Panc1 (cell line): ENCODE results near the gene PRPF38B. TPM values are rescaled to one million over a fixed set of nuclear protein-coding genes. Genes with fewer than 3 reads are reported as not detected.

Experiments used
- ATAC-seq: fragments of 200-7000 bp; cut with Tn5 transposase; 2 replicates; pipeline ENCODE4 v1.9.1; 2020; ENCODE audit warnings: mild to moderate bottlenecking, moderate library complexity
- BruUV-seq: library from RNA; stranded (reverse); fragments of 400-500 nt; replicated peaks from 2 replicates; lab custom pipeline; 2021; lab: Mats Ljungman, UMichigan
- CTCF ChIA-PET: fragments of 300-600 bp; sonication (Branson Sonifier 250); formaldehyde crosslinking; loops from one replicate; lab custom pipeline; 2022; ENCODE audit warnings: antibody characterized with exemption; lab: Charles Lee
- POLR2A ChIA-PET: fragments of 300-600 bp; sonication (Branson Sonifier 250); formaldehyde crosslinking; loops from one replicate; lab custom pipeline; 2022; ENCODE audit warnings: antibody characterized with exemption; lab: Charles Lee
- DNase-seq: peaks from one replicate; pipeline ENCODE4 v3.0.0-alpha.2; 2010; ENCODE audit warnings: low read depth, low spot score
- H3K27ac ChIP-seq: 2 replicates; pipeline ENCODE4 v1.5.1; 2011; ENCODE audit warnings: mild to moderate bottlenecking, low read length, inconsistent platforms
- H3K27me3 ChIP-seq: fragments of 200-500 bp; sonication (Bioruptor generic); 2 replicates; pipeline ENCODE4 v1.6.0; 2014; ENCODE audit warnings: low read length, inconsistent platforms; ENCODE audit not compliant: control insufficient read depth, insufficient read depth
- H3K36me3 ChIP-seq: fragments of 200-500 bp; sonication (Bioruptor generic); 2 replicates; pipeline ENCODE4 v1.5.1; 2014; ENCODE audit warnings: inconsistent platforms, mild to moderate bottlenecking, low read length, moderate library complexity; ENCODE audit not compliant: control insufficient read depth, insufficient read depth
- H3K4me1 ChIP-seq: 2 replicates; pipeline ENCODE4 v1.5.1; 2011; ENCODE audit warnings: inconsistent platforms, mild to moderate bottlenecking, low read length, moderate library complexity; ENCODE audit not compliant: control insufficient read depth, insufficient read depth
- H3K4me3 ChIP-seq, 2 experiments: 2 replicates each; pipeline ENCODE4 v1.5.1; 2011 to 2012; ENCODE audit warnings: low read depth in 2 of 2, low read length in 2 of 2, mild to moderate bottlenecking in 2 of 2, inconsistent platforms in 1 of 2, moderate library complexity in 1 of 2
- H3K9me3 ChIP-seq: fragments of 200-500 bp; sonication (Bioruptor generic); 2 replicates; pipeline ENCODE4 v1.5.1; 2014; ENCODE audit warnings: low read depth, mild to moderate bottlenecking, inconsistent platforms, low read length, moderate library complexity; ENCODE audit not compliant: control insufficient read depth, insufficient read depth
- CTCF ChIP-seq: fragments of 450-650 bp; IDR thresholded peaks from 2 replicates; pipeline ENCODE4 v1.5.1; 2017; ENCODE audit warnings: mild to moderate bottlenecking
- POLR2AphosphoS5 ChIP-seq: IDR thresholded peaks from 2 replicates; pipeline ENCODE4 v1.6.1; 2012; ENCODE audit warnings: mild to moderate bottlenecking, low read depth, low read length, moderate library complexity
- REST ChIP-seq, 2 experiments: IDR thresholded peaks; 2 replicates each; pipeline ENCODE4 v1.6.1; 2011 to 2012; ENCODE audit warnings: low read depth in 2 of 2, control low read depth in 1 of 2, low read length in 1 of 2, mild to moderate bottlenecking in 1 of 2, moderate library complexity in 1 of 2; ENCODE audit not compliant: insufficient read depth in 1 of 2
- SIN3A ChIP-seq: IDR thresholded peaks from 2 replicates; pipeline ENCODE4 v1.6.1; 2012; ENCODE audit warnings: low read depth, mild to moderate bottlenecking, low read length, moderate library complexity, borderline replicate concordance; ENCODE audit not compliant: insufficient read depth
- TCF7L2 ChIP-seq: IDR thresholded peaks from 2 replicates; pipeline ENCODE4 v1.6.1; 2011; ENCODE audit warnings: mild to moderate bottlenecking, low read depth, low read length, inconsistent platforms
- in situ Hi-C: cut with HindIII; loops from 2 replicates; pipeline ENCODE4 v1.10.0; 2016; ENCODE audit warnings: low sequenced_read_pairs, low pct_unique_long_range_greater_than_20kb
- intact Hi-C: fragments of 100-400 bp; cut with micrococcal nuclease; formaldehyde crosslinking; loops from one replicate; pipeline ENCODE4 v1.10.0; 2022; ENCODE audit not compliant: unreplicated experiment
- total RNA-seq: library from RNA; stranded (reverse); gene quantifications from one replicate; pipeline ENCODE4 v1.2.1, GENCODE V29; 2021; ENCODE audit not compliant: unreplicated experiment

The PRPF38B gene
- total RNA-seq, 1 experiment from 2014 or later, result 31.7 TPM

- no peaks in the 10 kb centered on the region for H3K27me3 ChIP-seq
- TF ChIP-seq CTCF (peak; percentile 54; the same call in 1 of the 2 replicates), SIN3A (no peak)
- H3K36me3 ChIP-seq, result no peaks in the 10 kb centered on the region; the same call in 1 of the 2 replicates
- CTCF ChIA-PET, result interaction anchor here (0.8 to 1.2 kb wide), 2 partner anchors 84 to 131 kb away, joined by 4 to 5 read pairs; partner anchors contain the start of gene EEIG2
- no TSS peak for BruUV-seq
- in situ Hi-C loops (no loop called here), intact Hi-C loops (loop anchor here (1.0 kb wide), 1 partner anchor 132 kb away; no protein-coding TSS in a partner anchor)
- no peak overlapping the region for H3K27ac ChIP-seq
- DNase-seq, result no peak
- POLR2A ChIA-PET, result no interaction called here
- H3K4me1 ChIP-seq, result no peaks in the 10 kb centered on the region
- ATAC-seq, result peak; percentile 91
- H3K9me3 ChIP-seq, result no peaks in the 10 kb centered on the region
- no peak overlapping the region for H3K4me3 ChIP-seq
Measured at GRCh38 chr1:108643492-108644335, 48.4 kb upstream of the PRPF38B start.

DNA sequence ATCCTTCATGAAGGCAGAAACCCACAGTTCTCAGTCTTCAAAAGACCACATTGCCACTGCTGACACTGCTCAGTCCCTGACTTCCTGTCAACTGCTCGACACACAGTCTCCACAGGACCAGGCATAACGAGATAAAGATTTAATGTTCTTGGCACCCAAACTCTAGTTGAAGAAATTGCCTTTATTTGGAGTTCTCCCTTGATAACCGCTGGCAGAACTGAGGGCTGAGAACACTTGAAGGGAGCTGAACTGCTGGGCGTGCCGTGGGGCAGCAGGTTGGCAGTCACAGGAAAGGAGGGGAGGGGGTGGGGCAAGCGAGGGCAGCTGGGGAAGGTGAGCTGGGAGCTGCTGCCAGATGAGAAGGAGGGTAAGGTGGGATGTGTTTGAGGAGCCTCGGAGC is 47.1 kb upstream of the PRPF38B start:
- Histone ChIP-seq H3K9me3 (no peaks in the 10 kb centered on the region), H3K4me1 (no peaks in the 10 kb centered on the region), H3K36me3 (no peaks in the 10 kb centered on the region), H3K27me3 (no peaks in the 10 kb centered on the region), H3K27ac (no peak overlapping the region), H3K4me3 (no peak overlapping the region)
- intact Hi-C loops (no loop called here), in situ Hi-C loops (no loop called here)
- ChIA-PET CTCF (no interaction called here), POLR2A (no interaction called here)
- no peak for ATAC-seq
- no peak for TF ChIP-seq SIN3A
- DNase-seq, result no peak
- no TSS peak for BruUV-seq

DNA sequence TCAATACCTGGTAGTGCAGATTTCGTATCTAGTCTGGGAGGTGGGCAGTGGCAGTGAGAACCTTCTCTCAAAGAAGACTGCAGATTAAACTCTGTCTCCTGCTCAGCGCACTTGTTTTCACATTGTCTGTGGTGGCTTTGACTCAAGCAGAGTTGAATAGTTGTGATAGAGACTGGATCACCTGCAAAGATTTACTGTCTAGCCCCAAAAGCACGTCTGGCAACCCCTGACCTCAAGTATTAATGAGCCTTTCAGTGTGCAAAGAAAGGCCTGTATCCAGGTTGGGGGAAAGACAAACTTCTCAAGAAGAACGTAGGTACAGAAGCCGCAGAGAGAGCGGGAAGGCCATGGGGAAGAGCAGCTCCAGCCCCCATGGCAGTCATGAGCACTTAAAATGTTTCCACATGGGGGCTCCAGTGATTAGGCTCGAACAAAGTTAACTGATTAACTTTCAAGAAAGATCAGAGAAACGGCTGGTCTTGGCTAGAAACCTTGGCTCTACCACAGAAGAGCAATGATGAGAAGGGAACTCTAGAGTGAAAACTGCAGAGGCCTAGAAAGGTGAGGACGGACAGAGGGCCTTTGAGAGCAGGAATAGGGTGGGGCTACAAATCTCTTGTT is 46.4 kb upstream of the PRPF38B start:
- no peaks in the 10 kb centered on the region for H3K36me3 ChIP-seq
- in situ Hi-C loops (no loop called here), intact Hi-C loops (no loop called here)
- no peaks in the 10 kb centered on the region for H3K9me3 ChIP-seq
- TF ChIP-seq POLR2AphosphoS5 (no peak), REST (IDR thresholded peaks at IDR 0.05; ENCODE audit: insufficient read depth in 1 of 2, low read depth in 2 of 2, low read length in 1 of 2) (no peak), SIN3A (no peak), CTCF (no peak), TCF7L2 (no peak)
- H3K27me3 ChIP-seq, result no peaks in the 10 kb centered on the region
- BruUV-seq, result no TSS peak
- ChIA-PET POLR2A (no interaction called here), CTCF (no interaction called here)
- H3K4me3 ChIP-seq, result no peak overlapping the region
- no peak for DNase-seq
- H3K4me1 ChIP-seq, result no peaks in the 10 kb centered on the region
- no peak for ATAC-seq
- no peak overlapping the region for H3K27ac ChIP-seq
